Measurements from ENCODE around the gene FRY.
A peak's percentile ranks its signal among the peaks of the same experiment; 100 is the strongest.

Gene FRY

GRCh38 chr13:32017474-32017873 lies 14.1 kb upstream of the FRY start:
- no peak for DNase-seq

DNA sequence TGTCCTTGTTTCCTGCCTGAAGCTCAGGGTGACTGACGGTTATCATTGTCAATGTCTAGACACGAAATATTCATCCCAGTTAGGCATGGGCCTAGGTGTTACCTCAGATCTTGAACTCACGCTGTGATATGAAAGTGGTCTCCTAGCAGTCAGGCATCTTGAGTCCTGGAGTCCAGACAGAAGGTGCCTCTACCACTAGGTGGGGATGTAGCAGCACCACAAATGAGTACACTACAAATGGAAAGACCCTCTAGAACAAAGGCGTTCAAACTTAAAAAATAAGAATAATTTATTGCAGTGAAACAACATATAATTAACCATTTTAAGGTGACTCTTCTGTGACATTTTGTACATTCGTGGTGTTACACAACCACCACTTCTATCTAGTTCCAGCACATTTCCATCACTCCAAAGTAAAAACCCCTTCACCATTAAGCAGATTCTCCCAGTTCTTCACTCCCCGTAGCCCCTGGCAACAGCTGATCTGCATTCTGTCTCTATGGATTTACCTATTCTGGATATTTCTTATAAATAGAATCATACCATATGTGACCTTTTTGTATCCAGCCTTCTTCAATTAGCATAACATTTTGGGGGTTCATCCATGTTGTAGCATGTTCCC lies 11.9 kb upstream of the FRY start:
- peak; percentile 10 for DNase-seq

DNA sequence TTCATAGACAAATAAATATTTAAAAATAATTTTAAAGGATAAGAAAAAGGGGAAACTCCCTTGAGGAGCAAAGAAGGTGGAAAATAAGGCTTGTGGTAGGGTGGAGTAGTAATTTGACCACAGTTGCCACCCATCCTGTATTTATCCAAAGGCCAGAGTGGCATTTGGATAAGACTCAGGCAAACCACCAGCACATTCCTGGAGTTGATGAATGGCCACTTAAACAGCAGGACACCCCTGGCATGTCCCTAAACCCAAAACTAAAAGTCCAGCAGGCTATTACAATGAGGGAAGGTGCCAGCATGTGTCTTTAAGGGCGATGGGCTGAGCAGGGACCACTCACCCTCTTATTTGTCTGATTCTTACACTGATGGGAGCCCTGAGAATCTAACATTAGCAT lies 9.8 kb upstream of the FRY start:
- no peak for DNase-seq

DNA sequence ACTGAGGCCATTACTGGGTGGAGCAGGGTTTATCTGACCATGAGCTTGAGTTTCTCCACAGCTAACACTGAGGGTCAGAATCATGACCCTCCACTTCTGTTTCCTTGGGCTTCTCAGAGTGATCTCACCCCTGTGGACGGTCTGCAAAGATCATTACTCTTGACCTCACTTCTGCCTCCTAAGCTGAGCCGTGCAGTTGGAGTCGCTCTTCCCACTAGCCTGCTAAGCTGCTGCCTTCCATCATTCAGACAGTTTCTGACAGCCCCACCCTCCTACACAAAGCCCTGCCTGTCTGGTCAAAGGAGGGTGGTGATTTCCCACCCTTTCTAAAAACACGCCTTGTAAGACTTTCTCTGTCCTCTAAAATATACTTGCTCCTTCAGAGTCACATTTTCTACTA lies 9.3 kb upstream of the FRY start:
- DNase-seq, result no peak

DNA sequence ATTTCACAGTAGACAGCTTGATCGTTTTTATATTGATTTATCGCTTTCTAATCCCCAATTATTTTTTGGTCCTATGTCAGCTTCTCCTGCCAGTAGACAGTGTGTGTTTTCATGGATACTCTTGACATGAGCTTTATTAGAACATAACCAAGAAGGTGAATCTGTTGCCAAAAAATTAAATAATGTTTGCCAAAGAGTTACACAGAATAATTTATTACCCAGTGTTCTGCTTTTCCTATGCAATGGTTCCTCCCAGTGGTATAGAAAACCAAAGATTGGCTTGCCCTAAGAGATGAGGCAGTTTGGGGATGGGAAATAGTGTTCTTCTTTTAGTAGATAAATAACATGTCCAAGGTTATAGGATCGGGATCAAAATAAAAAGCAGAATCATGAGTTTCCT lies 8.5 kb upstream of the FRY start:
- DNase-seq, result no peak

GRCh38 chr13:32023698-32024097 lies 7.9 kb upstream of the FRY start:
- no peak for DNase-seq

- DNase-seq, result no peak
Measured at GRCh38 chr13:32024750-32025149, 6.8 kb upstream of the FRY start.

GRCh38 chr13:32025730-32026129 lies 5.8 kb upstream of the FRY start:
- no peak for DNase-seq

GRCh38 chr13:32026623-32027022 lies 5.0 kb upstream of the FRY start:
- no peak for DNase-seq

DNA sequence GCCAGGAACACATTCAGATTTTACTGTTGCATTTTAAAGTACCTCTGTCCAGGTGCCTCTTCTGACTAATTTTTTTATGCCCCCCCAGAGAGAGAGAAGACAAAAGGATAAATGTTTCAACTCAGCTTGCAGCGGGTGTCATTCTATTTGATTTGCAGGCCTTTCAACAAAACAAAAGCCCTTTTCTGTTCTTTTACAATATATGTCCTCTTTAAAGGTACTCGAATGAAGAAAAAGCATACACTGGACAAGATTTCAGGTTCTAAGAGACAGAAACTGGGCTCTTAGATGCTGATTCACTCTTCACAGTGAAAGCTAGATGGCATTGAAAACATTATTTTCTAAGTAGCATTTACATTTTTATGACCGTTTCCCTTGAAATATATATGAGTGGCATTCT lies 2.9 kb upstream of the FRY start:
- DNase-seq, result no peak

- DNase-seq, result no peak
Measured at GRCh38 chr13:32029684-32030083, 1.9 kb upstream of the FRY start.

DNA sequence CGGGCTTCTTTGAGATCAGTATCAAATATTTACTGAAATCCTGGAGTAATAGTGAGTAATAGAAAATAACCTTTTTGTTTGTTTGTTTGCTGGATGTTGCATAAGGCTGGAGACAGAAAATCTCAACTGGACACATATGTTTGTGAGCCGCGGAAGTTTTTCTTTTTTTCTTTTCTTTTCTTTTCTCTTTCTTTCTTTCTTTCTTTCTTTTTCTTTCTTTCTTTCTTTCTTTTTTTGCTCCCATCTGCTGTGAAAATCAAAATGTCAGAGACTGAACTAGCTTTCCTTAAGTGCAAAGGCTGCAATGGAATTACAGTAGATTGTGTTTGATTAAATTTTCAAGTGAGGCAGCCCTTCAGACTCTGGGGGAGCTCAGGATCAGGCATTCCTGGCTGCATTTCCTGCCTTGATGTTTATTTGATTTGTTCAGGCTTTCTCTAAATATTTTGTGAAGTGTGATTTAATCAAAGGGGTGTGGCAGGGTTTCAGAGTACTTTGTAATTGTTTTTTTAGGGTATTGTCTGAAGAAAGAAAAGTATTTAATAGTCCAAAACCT lies 319 bp downstream of the FRY start:
- no peak for DNase-seq

GRCh38 chr13:32032759-32033158 lies 1.2 kb downstream of the FRY start:
- DNase-seq, result no peak

- DNase-seq, result no peak
Measured at GRCh38 chr13:32033744-32034143, 2.2 kb downstream of the FRY start.

GRCh38 chr13:32035716-32036115 lies 4.1 kb downstream of the FRY start:
- no peak for DNase-seq

GRCh38 chr13:32036126-32036695 lies 4.6 kb downstream of the FRY start:
- DNase-seq, result no peak

GRCh38 chr13:32036757-32037156 lies 5.2 kb downstream of the FRY start:
- DNase-seq, result no peak

DNA sequence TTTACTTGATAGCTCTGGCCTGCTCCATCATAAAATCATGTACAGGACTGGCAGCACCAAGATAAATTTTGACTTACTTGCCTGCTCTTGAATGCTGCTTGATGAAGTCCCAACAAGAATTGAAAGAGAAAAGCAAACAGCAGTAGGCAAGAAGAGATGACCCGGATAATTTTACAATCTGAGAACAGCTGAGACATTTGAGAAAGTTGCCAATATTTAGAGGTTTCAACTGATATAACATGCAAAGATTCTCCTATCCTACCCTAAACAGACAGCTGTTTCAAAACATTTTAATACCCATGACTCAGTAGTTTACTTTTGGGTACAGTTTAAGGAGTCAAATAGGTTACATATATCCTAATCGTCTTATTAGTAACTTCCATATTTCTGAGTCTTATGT lies 5.9 kb downstream of the FRY start:
- DNase-seq, result no peak

- DNase-seq, result no peak
Measured at GRCh38 chr13:32038343-32038742, 6.8 kb downstream of the FRY start.

GRCh38 chr13:32039056-32039455 lies 7.5 kb downstream of the FRY start:
- DNase-seq, result no peak

- DNase-seq, result no peak
Measured at GRCh38 chr13:32039528-32039927, 8.0 kb downstream of the FRY start.

GRCh38 chr13:32040052-32040642 lies 8.6 kb downstream of the FRY start:
- DNase-seq, result no peak

GRCh38 chr13:32040689-32041088 lies 9.1 kb downstream of the FRY start:
- no peak for DNase-seq

DNA sequence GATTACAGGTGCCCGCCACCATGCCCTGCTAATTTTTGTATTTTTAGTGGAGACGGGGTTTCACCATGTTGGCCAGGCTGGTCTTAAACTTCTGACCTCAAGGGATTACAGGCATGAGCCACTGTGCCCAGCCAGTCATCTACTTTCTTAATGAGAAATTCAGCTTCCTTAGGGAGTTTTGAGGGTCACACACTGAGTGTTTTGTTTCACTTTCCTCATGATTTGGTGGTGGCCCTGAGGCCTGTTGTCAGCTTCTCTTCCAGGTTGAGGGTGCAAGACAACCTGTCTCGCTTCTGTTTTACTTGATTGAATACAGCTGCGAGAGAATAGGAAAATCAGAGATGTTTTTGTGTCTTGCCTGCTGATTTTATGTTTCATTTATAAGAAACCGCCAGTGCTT lies 9.9 kb downstream of the FRY start:
- no peak for DNase-seq

- DNase-seq, result no peak
Measured at GRCh38 chr13:32042551-32042950, 11.0 kb downstream of the FRY start.

Measured in RPMI8226 (cell line).